HL-60 (cell line): ENCODE results near the gene KXD1.
A peak's percentile ranks its signal among the peaks of the same experiment; 100 is the strongest.

Experiments
- DNase-seq, 2 experiments: peaks; one replicate each; pipeline ENCODE4 v3.0.0-alpha.2; 2010 to 2020; ENCODE audit warnings: low read depth in 1 of 2, low spot score in 1 of 2
- H3K27ac ChIP-seq: fragments of 250-450 bp; sonication (Bioruptor Pico); replicated peaks from 2 replicates; pipeline ENCODE4 v1.5.1; 2020; ENCODE audit warnings: mild to moderate bottlenecking, moderate library complexity
- H3K27me3 ChIP-seq: fragments of 250-450 bp; sonication (Bioruptor Pico); 2 replicates; pipeline ENCODE4 v1.5.1; 2021; ENCODE audit warnings: mild to moderate bottlenecking, moderate library complexity; ENCODE audit not compliant: insufficient read depth, poor library complexity, severe bottlenecking
- H3K4me3 ChIP-seq: replicated peaks from 2 replicates; pipeline ENCODE4 v1.5.1; 2011; ENCODE audit warnings: mild to moderate bottlenecking, control low read depth, low read length; ENCODE audit not compliant: insufficient read depth
- GABPA ChIP-seq: IDR thresholded peaks from 2 replicates; pipeline ENCODE4 v1.6.1; 2012; ENCODE audit warnings: low read depth
- POLR2AphosphoS5 ChIP-seq: IDR thresholded peaks from 2 replicates; pipeline ENCODE4 v1.6.1; 2012; ENCODE audit warnings: low read depth
- SPI1 ChIP-seq: IDR thresholded peaks from 2 replicates; pipeline ENCODE4 v1.6.1; 2012; ENCODE audit warnings: low read depth, mild to moderate bottlenecking, borderline replicate concordance
- TF ChIP-seq, protein P1 (sequence below): IDR thresholded peaks from one replicate; pipeline ENCODE4 v1.5.1; 2011; ENCODE audit warnings: low read length, control low read depth, inconsistent platforms; ENCODE audit not compliant: insufficient read depth
- TF ChIP-seq, protein P2 (sequence below): IDR thresholded peaks from 2 replicates; pipeline ENCODE4 v1.6.1; 2012; ENCODE audit warnings: low read depth; ENCODE audit not compliant: insufficient replicate concordance

The KXD1 gene

DNA sequence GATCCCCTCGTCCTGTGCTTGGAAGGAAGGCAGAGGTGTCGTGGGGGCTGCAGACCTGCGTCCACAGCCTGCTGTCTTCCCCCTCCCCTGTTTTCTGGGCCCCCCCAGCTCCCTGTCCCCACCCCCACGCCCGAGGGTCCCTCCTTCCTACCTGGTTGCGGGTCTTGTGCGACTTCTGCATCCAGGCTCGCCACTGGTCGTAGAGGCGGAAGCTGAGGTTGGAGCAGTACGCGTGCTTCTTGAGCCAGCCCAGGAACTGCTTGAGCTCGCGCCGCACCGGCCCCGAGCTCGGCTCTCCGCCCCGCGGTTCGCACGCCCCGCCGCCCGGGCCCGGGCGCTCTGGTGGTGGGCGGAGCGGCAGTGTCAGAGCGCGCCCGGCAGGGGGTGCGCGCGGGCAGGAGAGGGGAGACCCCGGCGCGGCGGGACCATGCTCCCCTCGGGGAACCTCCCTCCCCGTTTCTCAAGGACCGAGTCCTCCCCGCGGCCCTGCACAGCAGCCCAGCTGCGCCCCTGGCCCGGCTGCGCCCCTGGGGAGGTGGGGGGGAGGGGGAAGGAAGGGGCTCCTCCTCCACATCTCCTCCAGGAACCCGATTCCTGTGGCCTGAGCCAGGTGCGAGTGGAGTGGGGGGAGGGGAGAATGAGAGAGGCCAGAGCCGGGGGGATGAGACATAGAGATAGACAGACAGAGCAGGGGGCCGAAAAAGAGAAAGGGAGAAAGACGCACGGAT is 36.6 kb downstream of the KXD1 start:
- TF ChIP-seq, protein P1, sequence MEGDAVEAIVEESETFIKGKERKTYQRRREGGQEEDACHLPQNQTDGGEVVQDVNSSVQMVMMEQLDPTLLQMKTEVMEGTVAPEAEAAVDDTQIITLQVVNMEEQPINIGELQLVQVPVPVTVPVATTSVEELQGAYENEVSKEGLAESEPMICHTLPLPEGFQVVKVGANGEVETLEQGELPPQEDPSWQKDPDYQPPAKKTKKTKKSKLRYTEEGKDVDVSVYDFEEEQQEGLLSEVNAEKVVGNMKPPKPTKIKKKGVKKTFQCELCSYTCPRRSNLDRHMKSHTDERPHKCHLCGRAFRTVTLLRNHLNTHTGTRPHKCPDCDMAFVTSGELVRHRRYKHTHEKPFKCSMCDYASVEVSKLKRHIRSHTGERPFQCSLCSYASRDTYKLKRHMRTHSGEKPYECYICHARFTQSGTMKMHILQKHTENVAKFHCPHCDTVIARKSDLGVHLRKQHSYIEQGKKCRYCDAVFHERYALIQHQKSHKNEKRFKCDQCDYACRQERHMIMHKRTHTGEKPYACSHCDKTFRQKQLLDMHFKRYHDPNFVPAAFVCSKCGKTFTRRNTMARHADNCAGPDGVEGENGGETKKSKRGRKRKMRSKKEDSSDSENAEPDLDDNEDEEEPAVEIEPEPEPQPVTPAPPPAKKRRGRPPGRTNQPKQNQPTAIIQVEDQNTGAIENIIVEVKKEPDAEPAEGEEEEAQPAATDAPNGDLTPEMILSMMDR: peak; percentile 20
- peak; percentile 11 for TF ChIP-seq POLR2AphosphoS5
- TF ChIP-seq, protein P2, sequence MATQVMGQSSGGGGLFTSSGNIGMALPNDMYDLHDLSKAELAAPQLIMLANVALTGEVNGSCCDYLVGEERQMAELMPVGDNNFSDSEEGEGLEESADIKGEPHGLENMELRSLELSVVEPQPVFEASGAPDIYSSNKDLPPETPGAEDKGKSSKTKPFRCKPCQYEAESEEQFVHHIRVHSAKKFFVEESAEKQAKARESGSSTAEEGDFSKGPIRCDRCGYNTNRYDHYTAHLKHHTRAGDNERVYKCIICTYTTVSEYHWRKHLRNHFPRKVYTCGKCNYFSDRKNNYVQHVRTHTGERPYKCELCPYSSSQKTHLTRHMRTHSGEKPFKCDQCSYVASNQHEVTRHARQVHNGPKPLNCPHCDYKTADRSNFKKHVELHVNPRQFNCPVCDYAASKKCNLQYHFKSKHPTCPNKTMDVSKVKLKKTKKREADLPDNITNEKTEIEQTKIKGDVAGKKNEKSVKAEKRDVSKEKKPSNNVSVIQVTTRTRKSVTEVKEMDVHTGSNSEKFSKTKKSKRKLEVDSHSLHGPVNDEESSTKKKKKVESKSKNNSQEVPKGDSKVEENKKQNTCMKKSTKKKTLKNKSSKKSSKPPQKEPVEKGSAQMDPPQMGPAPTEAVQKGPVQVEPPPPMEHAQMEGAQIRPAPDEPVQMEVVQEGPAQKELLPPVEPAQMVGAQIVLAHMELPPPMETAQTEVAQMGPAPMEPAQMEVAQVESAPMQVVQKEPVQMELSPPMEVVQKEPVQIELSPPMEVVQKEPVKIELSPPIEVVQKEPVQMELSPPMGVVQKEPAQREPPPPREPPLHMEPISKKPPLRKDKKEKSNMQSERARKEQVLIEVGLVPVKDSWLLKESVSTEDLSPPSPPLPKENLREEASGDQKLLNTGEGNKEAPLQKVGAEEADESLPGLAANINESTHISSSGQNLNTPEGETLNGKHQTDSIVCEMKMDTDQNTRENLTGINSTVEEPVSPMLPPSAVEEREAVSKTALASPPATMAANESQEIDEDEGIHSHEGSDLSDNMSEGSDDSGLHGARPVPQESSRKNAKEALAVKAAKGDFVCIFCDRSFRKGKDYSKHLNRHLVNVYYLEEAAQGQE: no peak
- Histone ChIP-seq H3K27me3 (peaks cover 5% of the 10 kb centered on the region), H3K27ac (no peak overlapping the region), H3K4me3 (peak overlapping the region; percentile 24)
- DNase-seq: peak; percentile 77 to 79

DNA sequence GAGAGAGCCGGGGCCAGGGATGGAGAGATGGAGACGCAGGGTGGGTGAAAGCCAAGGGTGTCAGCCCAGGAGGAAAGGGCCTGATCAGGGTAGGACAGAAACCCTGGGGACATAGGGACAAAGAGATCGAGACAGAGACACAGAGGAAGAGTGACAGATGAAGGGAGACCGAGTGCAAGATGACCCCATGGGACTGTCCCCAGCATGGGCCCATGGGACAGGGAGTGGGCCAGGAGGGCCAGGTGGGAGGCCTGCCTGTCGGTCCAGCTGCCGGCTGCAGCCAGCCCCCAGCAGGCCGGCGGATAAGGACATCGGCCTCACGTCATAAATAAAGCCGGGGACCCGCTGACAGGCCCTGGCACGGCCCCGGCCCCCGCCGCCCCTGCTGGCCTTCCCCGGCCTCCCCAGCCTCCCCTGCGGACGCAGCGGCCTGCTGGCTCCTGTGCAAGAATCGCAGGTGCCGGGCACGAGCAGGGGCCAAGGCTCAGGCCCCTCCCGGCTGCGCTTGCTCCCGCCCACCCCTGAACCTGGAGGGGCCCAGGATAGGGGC is 37.2 kb downstream of the KXD1 start:
- DNase-seq: no peak
- Histone ChIP-seq H3K27me3 (peaks cover 9% of the 10 kb centered on the region), H3K4me3 (peak overlapping the region; percentile 24), H3K27ac (no peak overlapping the region)
- TF ChIP-seq, protein P2: no peak
- TF ChIP-seq POLR2AphosphoS5 (no peak; the same call in 1 of the 2 replicates), GABPA (no peak), SPI1 (no peak)
- TF ChIP-seq, protein P1: no peak

DNA sequence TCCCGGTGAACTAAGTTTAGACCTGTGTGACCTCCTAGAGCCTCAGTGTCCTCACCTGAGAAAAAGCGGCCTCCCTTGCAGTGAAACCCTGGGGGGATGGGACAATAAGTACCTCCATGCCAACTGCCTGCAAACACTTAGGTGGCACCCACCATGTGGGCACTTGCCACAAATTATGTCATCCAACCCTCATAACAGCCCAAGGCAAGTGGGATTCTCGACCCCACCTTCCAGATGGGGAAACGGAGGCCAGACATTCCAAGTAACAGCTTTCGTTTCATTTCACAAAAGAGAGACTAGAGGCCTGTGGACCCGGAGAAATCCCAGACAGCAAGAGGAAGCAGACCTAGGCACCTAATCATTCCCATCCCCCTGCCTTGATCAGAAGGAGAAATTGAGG is 37.8 kb downstream of the KXD1 start:
- no peak for DNase-seq
- Histone ChIP-seq H3K27me3 (peaks cover 9% of the 10 kb centered on the region), H3K4me3 (no peak overlapping the region), H3K27ac (no peak overlapping the region)
- TF ChIP-seq, protein P1: no peak
- TF ChIP-seq, protein P2: no peak
- TF ChIP-seq POLR2AphosphoS5 (no peak), SPI1 (no peak), GABPA (no peak)
